GM11168 (cell line): ENCODE results near the gene CHEK1.

ENCODE experiments used
- in situ Hi-C: fragments of 300-500 bp; cut with MboI; formaldehyde crosslinking; loops from one replicate; pipeline ENCODE4 v1.12.0; 2022; ENCODE audit warnings: low sequenced_read_pairs; ENCODE audit not compliant: unreplicated experiment

The CHEK1 gene

DNA sequence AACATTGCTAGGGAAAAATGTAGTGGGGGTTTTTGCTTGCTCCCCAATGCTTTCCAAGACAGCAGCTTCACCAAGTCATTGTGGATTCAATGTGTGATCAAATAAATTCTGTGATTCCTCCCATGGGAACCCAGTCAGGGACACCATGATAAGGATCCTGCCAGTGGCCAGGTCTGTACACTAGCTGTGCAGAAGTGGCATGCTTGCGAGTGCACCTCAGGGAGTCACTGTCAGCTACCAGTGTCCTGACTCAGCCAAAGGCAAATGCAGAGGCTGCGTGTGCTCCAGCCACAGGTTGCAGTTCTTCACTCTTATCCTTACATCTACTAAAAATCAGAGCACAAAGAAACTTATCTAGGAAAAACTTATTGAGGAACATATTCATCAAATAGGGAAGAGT lies 65.0 kb downstream of the CHEK1 start:
- in situ Hi-C loops: no loop called here

GRCh38 chr11:125692887-125693286 lies 67.9 kb downstream of the CHEK1 start:
- in situ Hi-C loops: no loop called here

GRCh38 chr11:125694951-125695350 lies 70.0 kb downstream of the CHEK1 start:
- in situ Hi-C loops: no loop called here

- in situ Hi-C loops: loop anchor here (25.0 kb wide), 1 partner anchor 161 kb away; no protein-coding TSS in a partner anchor
Measured at GRCh38 chr11:125701018-125701610, 76.2 kb downstream of the CHEK1 start.

DNA sequence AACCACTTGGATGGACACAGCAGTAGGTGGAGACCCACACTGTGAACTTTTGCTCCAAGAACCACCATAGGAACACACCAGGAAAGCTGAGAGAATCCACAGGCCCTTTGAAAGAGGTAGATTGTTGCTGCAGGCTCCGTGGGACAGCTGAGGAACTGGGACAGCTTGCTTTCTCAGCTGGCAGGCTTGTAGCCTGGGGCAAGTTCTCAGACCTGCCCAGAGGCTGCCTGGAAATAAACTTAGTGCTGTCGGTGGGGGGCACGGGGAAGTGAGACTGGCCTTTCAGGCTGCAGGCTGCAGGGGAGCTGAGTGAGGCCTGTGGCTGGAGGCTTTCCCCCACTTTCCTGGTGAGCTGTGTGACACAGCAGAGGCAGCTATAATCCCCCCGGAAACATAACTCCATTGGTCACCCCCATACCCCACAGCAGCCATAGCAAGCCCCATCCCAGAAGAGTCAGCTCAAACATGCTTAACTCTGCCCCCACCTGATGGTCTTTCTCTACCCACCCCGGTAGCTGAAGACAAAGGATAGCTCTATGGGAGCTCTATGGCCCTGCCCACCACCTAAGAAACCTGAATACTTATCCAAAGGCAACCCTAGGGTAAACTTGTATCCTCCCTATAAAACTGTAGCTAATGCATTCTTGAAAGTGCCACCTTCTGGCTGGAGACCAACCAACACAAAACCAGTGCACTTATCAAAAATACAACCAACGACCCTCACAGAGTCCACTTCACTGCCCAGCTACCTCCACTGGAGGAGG lies 77.1 kb downstream of the CHEK1 start:
- in situ Hi-C loops: loop anchor here (25.0 kb wide), 1 partner anchor 160 kb away; no protein-coding TSS in a partner anchor

DNA sequence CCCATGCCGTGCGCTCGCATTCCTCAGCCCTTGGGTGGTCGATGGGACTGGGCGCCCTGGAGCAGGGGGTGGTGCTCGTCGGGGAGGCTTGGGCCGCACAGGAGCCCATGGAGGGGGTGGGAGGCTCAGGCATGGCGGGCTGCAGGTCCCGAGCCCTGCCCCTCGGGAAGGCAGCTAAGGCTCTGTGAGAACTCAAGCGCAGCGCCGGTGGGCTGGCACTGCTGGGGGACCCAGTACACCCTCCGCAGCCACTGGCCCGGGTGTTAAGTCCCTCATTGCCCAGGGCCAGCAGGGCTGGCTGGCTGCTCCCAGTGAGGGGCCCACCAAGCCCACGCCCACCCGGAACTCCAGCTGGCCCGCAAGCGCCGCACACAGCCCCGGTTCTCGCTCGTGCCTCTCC lies 79.7 kb downstream of the CHEK1 start:
- in situ Hi-C loops: loop anchor here (25.0 kb wide), 1 partner anchor 158 kb away; no protein-coding TSS in a partner anchor

- in situ Hi-C loops: loop anchor here (25.0 kb wide), 1 partner anchor 142 kb away; no protein-coding TSS in a partner anchor
Measured at GRCh38 chr11:125720781-125721180, 95.8 kb downstream of the CHEK1 start.

GRCh38 chr11:125724125-125724524 lies 99.2 kb downstream of the CHEK1 start:
- in situ Hi-C loops: loop anchor here (25.0 kb wide), 1 partner anchor 138 kb away; no protein-coding TSS in a partner anchor
